ENCODE measurements around the gene FGF22.

The FGF22 gene

DNA sequence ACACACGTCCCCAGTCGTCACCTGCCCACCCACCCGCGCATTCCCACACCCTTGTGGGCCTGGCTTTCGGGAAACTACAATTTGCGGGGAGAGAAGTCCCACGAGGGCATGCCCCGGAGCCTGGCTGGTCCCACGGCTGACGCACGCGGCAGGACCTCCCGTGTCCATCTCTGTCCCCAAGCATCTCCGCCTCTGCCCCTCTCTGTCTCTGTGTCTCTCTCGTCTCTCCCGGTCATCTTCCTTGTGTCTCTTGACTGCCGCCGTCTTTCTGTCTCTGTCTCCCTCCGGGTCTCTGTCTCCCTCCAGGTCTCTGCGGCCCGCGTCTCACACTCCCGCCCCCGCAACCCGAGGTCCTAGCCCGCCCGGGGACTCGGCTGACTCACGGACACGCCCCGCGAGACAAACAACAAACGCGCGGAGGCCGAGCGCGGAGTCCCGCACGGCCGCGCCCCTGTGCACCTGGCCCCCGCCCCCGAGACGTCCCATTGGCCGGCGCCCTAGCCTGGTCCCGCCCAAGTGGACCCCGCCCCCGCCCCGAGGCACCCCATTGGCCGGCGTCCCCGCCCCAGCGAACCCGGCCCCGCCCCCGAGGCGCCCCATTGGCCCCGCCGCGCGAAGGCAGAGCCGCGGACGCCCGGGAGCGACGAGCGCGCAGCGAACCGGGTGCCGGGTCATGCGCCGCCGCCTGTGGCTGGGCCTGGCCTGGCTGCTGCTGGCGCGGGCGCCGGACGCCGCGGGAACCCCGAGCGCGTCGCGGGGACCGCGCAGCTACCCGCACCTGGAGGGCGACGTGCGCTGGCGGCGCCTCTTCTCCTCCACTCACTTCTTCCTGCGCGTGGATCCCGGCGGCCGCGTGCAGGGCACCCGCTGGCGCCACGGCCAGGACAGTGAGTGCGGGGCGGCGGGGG lies at the start of gene FGF22:
FGF22 (plus strand) TSS at position 627 of the 908 bp plus-strand sequence; CDS start at position 674, 47 bp downstream.
- Mint-ChIP-seq H3K27me3 (no peaks in the 10 kb centered on the region), H3K9me3 (no peaks in the 10 kb centered on the region)
- ATAC-seq: peak; percentile 93

DNA sequence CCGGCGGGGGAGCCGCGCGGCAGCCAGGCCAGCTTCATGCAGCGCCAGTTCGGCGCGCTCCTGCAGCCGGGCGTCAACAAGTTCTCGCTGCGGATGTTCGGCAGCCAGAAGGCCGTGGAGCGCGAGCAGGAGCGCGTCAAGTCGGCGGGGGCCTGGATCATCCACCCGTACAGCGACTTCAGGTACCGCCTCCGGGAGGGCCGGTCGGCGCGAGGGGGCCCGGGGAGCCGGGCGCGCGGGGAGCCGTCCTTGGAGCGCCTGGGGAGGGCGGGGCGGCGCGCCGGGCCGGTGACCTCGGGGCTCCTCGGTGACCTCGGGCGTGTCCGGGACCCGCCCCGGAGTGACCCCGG lies 49.3 kb upstream of the FGF22 start:
- Mint-ChIP-seq H3K9me3 (no peaks in the 10 kb centered on the region), H3K4me3 (peak overlapping the region; percentile 45 to 61), H3K27ac (no peak overlapping the region), H3K4me1 (peaks cover 12% of the 10 kb centered on the region), H3K27me3 (peaks cover 74% of the 10 kb centered on the region)
- DNase-seq (peak; percentile 35 to 41), ATAC-seq (peak; percentile 32)

More for the DNA sequence above, at the start of gene FGF22:
- Mint-ChIP-seq H3K4me1 (peaks cover 23% of the 10 kb centered on the region), H3K4me3 (peak within 1 kb of the TSS; percentile 85 to 94), H3K27ac (peak within 1 kb of the TSS; percentile 4 to 16)
- peak; percentile 89 to 90 for DNase-seq

- DNase-seq: no peak
- Mint-ChIP-seq H3K9me3 (no peaks in the 10 kb centered on the region), H3K27me3 (peaks cover 76% of the 10 kb centered on the region), H3K4me3 (no peak overlapping the region), H3K4me1 (peaks cover 12% of the 10 kb centered on the region), H3K27ac (no peak overlapping the region)
- ATAC-seq: no peak
Observed at GRCh38 chr19:590750-591098, 49.0 kb upstream of the FGF22 start.

DNA sequence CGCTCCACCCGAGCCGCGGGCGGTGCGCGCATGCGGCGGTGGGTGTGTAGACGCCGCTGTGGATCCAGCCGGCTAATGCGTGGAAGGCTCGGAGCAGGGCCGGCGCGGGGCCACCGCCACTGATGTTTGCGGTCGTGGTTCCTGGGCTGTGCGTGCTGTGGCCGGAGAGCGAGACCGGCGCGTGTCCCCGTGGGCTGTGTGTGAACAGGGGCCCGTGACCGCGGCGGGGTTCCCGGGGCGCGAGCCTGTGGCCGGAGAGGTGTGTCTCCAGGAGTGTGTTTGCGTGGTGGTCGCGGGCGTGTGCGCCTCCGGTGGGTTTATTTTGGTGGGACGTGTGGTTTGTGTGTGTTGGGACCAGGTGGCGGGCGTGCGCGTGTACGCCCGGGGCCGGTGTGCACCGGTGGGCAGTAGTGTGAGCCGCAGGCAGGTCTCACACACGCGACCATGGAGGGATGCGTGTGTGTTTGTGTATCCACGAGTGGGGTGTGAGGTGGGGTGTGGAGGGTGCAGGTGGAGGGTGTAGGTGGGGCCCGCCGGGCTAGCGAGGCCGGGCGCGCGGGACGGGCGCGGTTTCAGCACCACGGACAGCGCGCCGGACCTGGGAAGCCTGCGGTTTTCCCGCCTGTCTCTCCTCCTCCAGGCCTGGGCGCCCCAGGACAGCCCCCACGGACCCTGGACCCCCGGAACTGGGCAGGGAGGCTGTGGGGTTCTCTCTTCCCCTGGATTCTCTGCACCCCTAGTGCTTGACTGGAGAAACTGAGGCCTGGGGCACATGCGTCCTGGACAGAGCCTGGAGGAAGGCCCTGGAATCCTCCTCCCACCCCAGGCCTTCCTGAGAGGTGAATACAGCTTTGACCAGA lies 48.4 kb upstream of the FGF22 start:
- Mint-ChIP-seq H3K9me3 (no peaks in the 10 kb centered on the region), H3K4me1 (peaks cover 12% of the 10 kb centered on the region), H3K27ac (no peak overlapping the region), H3K4me3 (peak overlapping the region in 1 of 2 donors; percentile 18), H3K27me3 (peaks cover 70% of the 10 kb centered on the region)
- DNase-seq: no peak
- no peak for ATAC-seq

GRCh38 chr19:592101-592500 lies 47.6 kb upstream of the FGF22 start:
- ATAC-seq (no peak), DNase-seq (no peak)
- H3K27ac Mint-ChIP-seq: no peak overlapping the region
- H3K4me3 Mint-ChIP-seq: no peak overlapping the region
- no peaks in the 10 kb centered on the region for H3K9me3 Mint-ChIP-seq
- H3K4me1 Mint-ChIP-seq: peaks cover 12% of the 10 kb centered on the region
- H3K27me3 Mint-ChIP-seq: peaks cover 66% of the 10 kb centered on the region

DNA sequence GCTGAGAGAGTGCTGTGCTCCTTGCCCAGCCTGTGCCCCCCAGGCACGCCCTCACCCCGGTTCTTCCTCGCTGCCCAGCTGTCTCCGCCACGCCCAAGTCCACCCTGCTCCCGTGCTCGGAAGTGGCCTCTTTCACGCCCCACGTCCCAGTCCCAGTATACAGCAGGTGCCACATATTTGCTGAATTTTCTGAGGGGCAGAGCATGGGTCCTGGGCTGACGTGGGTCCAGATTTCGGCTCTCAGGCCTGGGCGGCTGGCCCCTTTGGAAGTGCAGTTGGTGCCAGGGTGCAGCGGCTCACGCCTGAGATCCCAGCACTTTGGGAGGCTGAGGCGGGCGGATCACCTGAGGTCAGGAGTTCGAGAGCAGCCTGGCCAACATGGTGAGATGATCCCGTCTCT lies 46.6 kb upstream of the FGF22 start:
- no peak overlapping the region for H3K27ac Mint-ChIP-seq
- no peak overlapping the region for H3K4me3 Mint-ChIP-seq
- ATAC-seq (no peak), DNase-seq (no peak)
- no peaks in the 10 kb centered on the region for H3K9me3 Mint-ChIP-seq
- peaks cover 62% of the 10 kb centered on the region for H3K27me3 Mint-ChIP-seq
- peaks cover 12% of the 10 kb centered on the region for H3K4me1 Mint-ChIP-seq

GRCh38 chr19:593505-593904 lies 46.2 kb upstream of the FGF22 start:
- peaks cover 58% of the 10 kb centered on the region for H3K27me3 Mint-ChIP-seq
- no peak for ATAC-seq
- H3K9me3 Mint-ChIP-seq: no peaks in the 10 kb centered on the region
- H3K27ac Mint-ChIP-seq: no peak overlapping the region
- peaks cover 8% of the 10 kb centered on the region for H3K4me1 Mint-ChIP-seq
- no peak overlapping the region for H3K4me3 Mint-ChIP-seq
- DNase-seq: no peak

DNA sequence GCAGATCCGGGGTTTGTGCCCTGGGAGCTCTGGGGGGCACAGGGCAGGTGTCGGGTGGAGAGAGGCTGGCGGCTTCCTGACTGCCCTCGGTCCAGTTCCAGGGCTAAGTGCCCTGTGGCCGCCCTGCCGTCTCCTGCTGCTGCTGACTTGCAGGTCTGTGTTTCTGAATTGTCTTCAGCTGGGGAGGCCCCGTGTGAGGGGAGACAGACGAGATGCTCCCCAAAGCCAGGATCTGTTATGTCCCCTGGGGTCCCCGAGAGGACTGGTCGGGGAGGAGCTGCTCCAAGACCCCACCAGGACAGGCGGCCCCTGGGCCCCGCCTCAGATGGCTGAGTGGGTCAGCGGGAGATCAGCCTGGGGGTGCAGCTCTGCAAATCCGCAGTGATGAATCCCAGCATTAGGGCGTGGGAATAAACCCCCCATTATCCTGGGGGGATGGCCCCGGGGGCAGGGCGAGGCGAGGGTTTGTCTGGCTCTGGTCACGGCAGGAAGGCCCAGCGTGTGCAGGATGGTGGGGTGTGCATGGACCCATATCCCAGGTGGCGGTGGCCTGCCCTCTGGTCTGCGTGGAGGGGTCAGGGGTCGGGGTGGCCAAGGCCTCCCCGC lies 45.3 kb upstream of the FGF22 start:
- no peak for ATAC-seq
- no peak for DNase-seq
- Mint-ChIP-seq H3K27me3 (peaks cover 49% of the 10 kb centered on the region), H3K9me3 (no peaks in the 10 kb centered on the region), H3K4me3 (no peak overlapping the region), H3K27ac (no peak overlapping the region), H3K4me1 (no peaks in the 10 kb centered on the region)

- DNase-seq (no peak), ATAC-seq (no peak)
- Mint-ChIP-seq H3K27ac (no peak overlapping the region), H3K9me3 (no peaks in the 10 kb centered on the region), H3K4me3 (no peak overlapping the region), H3K27me3 (peaks cover 44% of the 10 kb centered on the region), H3K4me1 (no peaks in the 10 kb centered on the region)
Observed at GRCh38 chr19:595326-596262, 44.1 kb upstream of the FGF22 start.

DNA sequence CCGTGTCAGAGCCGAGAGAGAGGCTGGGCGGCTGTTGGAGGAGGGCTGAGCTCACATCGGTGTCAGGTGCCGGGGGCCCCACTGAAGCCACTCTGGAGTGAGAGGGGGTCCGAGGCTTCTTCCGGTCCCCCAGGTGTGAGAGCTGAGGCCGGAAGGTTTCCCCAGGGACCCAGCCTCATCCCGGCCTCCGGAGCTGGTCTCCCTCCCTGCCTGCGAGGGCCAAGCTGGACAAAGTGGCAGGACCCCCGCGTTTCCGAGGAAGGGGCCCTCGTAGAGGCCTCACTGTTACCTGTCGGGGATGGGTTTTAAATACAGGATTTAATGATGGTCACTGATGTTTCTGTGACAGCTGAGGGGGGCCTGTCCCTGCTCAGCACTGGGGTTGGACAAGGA lies 43.4 kb upstream of the FGF22 start:
- Mint-ChIP-seq H3K4me1 (no peaks in the 10 kb centered on the region), H3K4me3 (no peak overlapping the region), H3K27ac (no peak overlapping the region), H3K27me3 (peaks cover 37% of the 10 kb centered on the region), H3K9me3 (no peaks in the 10 kb centered on the region)
- ATAC-seq (no peak), DNase-seq (no peak)

DNA sequence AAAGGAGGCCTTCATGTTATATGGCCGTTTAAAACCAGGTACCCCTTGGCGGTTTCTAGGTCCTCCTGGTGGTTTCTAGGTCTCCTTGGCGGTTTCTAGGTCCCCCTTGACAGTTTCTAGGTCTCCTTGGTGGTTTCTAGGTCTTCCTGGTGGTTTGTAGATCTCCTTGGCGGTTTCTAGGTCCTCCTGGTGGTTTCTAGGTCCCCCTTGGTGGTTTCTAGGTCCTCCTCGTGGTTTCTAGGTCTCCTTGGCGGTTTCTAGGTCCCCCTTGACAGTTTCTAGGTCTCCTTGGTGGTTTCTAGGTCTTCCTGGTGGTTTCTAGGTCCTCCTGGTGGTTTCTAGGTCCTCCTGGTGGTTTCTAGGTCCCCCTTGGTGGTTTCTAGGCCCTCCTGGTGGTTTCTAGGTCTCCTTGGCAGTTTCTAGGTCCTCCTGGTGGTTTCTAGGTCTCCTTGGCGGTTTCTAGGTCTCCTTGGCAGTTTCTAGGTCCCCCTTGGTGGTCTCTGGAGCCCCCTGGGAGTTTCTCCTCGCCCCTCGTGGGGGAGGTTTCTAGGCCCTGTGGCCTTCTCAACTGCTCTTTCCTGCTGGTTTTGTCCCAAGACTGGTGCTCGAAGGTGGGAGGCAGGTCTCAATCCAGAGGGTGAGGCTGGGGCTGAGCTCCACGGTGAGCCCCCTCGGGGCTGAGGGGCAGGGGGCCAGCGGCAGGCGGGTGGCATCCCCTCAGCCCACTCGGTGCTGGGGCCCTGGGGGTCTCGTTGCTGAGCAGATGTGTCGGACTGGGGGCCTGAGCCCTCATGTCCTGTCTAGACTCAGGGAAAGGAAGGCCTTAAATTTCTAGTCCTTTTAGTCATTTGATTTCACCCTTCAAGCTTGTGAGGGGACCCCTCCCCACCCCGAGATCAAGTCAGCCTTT lies 42.0 kb upstream of the FGF22 start:
- ATAC-seq: no peak
- DNase-seq: peak; percentile 40 to 44
- Mint-ChIP-seq H3K9me3 (no peaks in the 10 kb centered on the region), H3K4me1 (no peaks in the 10 kb centered on the region), H3K27me3 (peaks cover 23% of the 10 kb centered on the region), H3K4me3 (no peak overlapping the region), H3K27ac (no peak overlapping the region)

DNA sequence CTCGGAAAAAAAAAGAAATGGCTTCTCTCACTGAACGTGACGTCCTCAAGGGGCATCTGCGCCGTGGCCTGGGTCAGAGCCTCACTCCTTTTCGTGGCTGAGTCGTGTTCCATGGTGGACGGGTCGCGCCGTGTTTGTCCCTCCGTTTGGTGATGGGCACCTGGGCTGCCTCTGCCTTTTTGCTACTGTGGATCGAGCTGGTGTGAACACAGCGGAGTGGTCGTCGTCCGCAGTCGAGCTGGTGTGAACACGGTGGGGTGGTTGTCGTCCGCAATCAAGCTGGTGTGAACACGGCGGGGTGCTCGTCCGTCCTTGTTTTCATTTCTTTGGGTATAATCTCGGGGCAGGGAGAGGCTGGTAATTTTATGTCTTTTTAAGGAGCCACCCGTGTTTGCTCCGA lies 38.4 kb upstream of the FGF22 start:
- DNase-seq: no peak
- no peaks in the 10 kb centered on the region for H3K4me1 Mint-ChIP-seq
- H3K27ac Mint-ChIP-seq: no peak overlapping the region
- no peak overlapping the region for H3K4me3 Mint-ChIP-seq
- H3K9me3 Mint-ChIP-seq: no peaks in the 10 kb centered on the region
- no peak for ATAC-seq
- no peaks in the 10 kb centered on the region for H3K27me3 Mint-ChIP-seq

DNA sequence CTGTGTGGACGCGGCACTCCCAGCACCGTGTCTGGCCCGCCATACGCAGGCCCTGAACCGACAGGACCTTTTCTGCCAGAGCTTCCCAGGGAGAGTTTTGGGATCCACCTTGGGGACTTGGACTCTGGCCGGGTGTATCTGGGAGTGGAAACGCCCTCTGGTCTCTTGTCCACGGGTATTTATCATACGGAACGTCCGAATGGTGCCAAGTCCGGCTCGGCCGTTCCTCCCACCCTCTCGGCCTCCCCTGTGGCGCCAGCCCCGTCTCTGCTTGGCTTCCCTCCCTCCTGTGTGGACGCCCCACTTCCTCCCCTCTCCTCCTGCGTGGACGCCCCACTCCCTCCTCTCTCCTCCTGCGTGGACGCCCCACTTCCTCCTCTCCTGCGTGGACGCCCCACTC lies 37.9 kb upstream of the FGF22 start:
- H3K27me3 Mint-ChIP-seq: no peaks in the 10 kb centered on the region
- H3K27ac Mint-ChIP-seq: no peak overlapping the region
- no peaks in the 10 kb centered on the region for H3K9me3 Mint-ChIP-seq
- DNase-seq (no peak), ATAC-seq (no peak)
- H3K4me3 Mint-ChIP-seq: no peak overlapping the region
- no peaks in the 10 kb centered on the region for H3K4me1 Mint-ChIP-seq
